ENCODE results near the gene SEMA4C.

GRCh38 chr2:96831679-96832078, 38.2 kb downstream of the SEMA4C start:
- TF ChIP-seq POLR2AphosphoS5 (IDR thresholded peaks at IDR 0.05; ENCODE audit: low read depth, low read length) (no peak), TAF1 (IDR thresholded peaks at IDR 0.05; ENCODE audit: borderline replicate concordance, low read depth, low read length) (no peak), POLR2A (IDR thresholded peaks at IDR 0.05; ENCODE audit: low read depth, low read length) (no peak)
